Spinal cord (tissue), 10 donors: ENCODE data around the gene VPS54. TPM values are rescaled to one million over a fixed set of nuclear protein-coding genes. Genes with fewer than 3 reads are reported as not detected.

ENCODE experiments used
- DNase-seq, 6 donors: peaks; one replicate each; pipeline versions ENCODE4 v3.0.0 to v3.0.0-alpha.2; 2013 to 2015; ENCODE audit warnings: low spot score in 6 of 6, low read depth in 4 of 6
- H3K27ac ChIP-seq: one replicate; pipeline ENCODE4 v1.5.1; 2013; ENCODE audit warnings: low read depth, low read length, control low read depth
- H3K27me3 ChIP-seq: one replicate; pipeline ENCODE4 v1.6.1; 2013; ENCODE audit warnings: low read length; ENCODE audit not compliant: control insufficient read depth, insufficient read depth
- H3K36me3 ChIP-seq: one replicate; pipeline ENCODE4 v1.6.1; 2013; ENCODE audit warnings: low read length; ENCODE audit not compliant: control insufficient read depth, insufficient read depth
- H3K4me1 ChIP-seq: one replicate; pipeline ENCODE4 v1.6.1; 2013; ENCODE audit warnings: low read length; ENCODE audit not compliant: control insufficient read depth, insufficient read depth
- H3K4me3 ChIP-seq: one replicate; pipeline ENCODE4 v1.5.1; 2013; ENCODE audit warnings: low read depth, low read length, control low read depth
- H3K9me3 ChIP-seq: one replicate; pipeline ENCODE4 v1.6.1; 2013; ENCODE audit warnings: low read length; ENCODE audit not compliant: control insufficient read depth, insufficient read depth
- WGBS: methylation state at CpG from one replicate; pipeline ENCODE4 v1.1.5; 2013; ENCODE audit warnings: missing lambda C conversion rate; ENCODE audit not compliant: insufficient coverage; 5-methylcytosine and 5-hydroxymethylcytosine counted together
- polyA plus RNA-seq, 2 donors: library from polyadenylated mRNA; unstranded; fragments of 120-200 nt; gene quantifications; one replicate each; pipeline ENCODE4 v1.2.1, GENCODE V29; 2013; ENCODE audit not compliant: insufficient read length in 2 of 2
- total RNA-seq, 2 donors: library from RNA; depleted of rRNA in 1 of 2; stranded (reverse); fragments of 120-200 nt in 1 of 2; fragments of >200 nt in 1 of 2; gene quantifications; one replicate each; pipeline versions ENCODE4 v1.2.3 to v1.2.4, GENCODE V29; 2013 to 2014
- donor health status: healthy.

VPS54 gene
- total and polyA plus RNA-seq, 4 donors: 25.5 to 42.8 (median 30.1) TPM

DNA sequence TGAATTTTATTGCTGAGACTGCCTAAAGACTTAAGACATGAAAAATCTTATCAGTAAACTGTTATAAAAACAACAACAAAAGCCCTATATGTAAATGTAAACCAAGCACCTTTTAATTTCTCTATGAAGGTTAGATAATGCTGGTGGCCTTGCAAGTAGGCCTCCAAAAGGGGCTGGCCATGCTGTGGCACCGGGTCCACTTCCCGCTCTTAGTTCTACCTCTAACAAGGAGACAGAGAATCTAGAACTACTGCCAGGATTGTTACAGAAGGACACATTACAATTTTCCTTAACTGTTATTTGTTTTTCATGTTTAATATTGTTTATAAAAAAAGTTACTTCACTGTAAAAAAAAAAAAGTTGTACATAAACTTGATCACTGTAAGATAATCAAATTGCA lies 128.6 kb downstream of the VPS54 start:
- Histone ChIP-seq H3K36me3 (peaks cover 11% of the 10 kb centered on the region), H3K27me3 (no peaks in the 10 kb centered on the region), H3K4me1 (no peaks in the 10 kb centered on the region), H3K27ac (no peak overlapping the region), H3K9me3 (no peaks in the 10 kb centered on the region), H3K4me3 (no peak overlapping the region)
- no CpG with 5 or more reads among the region's 2 CpGs for WGBS
- no peak for DNase-seq

- DNase-seq: peak in 5 of 6 donors; percentile 19 to 87 (median 48)
- no peak overlapping the region for H3K27ac ChIP-seq
These were observed 130.5 kb downstream of the VPS54 start for GRCh38 chr2:63888490-63889402.

GRCh38 chr2:63888053-63888452 lies 131.2 kb downstream of the VPS54 start:
- Histone ChIP-seq H3K4me1 (no peaks in the 10 kb centered on the region), H3K9me3 (no peaks in the 10 kb centered on the region), H3K4me3 (no peak overlapping the region), H3K27ac (no peak overlapping the region), H3K36me3 (peaks cover 8% of the 10 kb centered on the region), H3K27me3 (no peaks in the 10 kb centered on the region)
- no peak for DNase-seq
- WGBS: 100% methylated on average over 1 of the region's 2 CpGs

More at GRCh38 chr2:63888490-63889402, 130.5 kb downstream of the VPS54 start:
- Histone ChIP-seq H3K4me3 (no peak overlapping the region), H3K4me1 (no peaks in the 10 kb centered on the region), H3K36me3 (peaks cover 8% of the 10 kb centered on the region), H3K27me3 (no peaks in the 10 kb centered on the region), H3K9me3 (no peaks in the 10 kb centered on the region)
- 97% methylated on average over 4 of the region's 6 CpGs for WGBS

- Histone ChIP-seq H3K27ac (no peak overlapping the region), H3K27me3 (no peaks in the 10 kb centered on the region), H3K36me3 (peaks cover 8% of the 10 kb centered on the region), H3K4me1 (no peaks in the 10 kb centered on the region), H3K4me3 (no peak overlapping the region), H3K9me3 (no peaks in the 10 kb centered on the region)
- 100% methylated on average over 2 of the region's 2 CpGs for WGBS
- DNase-seq: no peak
These were observed 132.8 kb downstream of the VPS54 start for GRCh38 chr2:63886445-63886844.

GRCh38 chr2:63882395-63883105 lies 136.7 kb downstream of the VPS54 start:
- H3K36me3 ChIP-seq: peaks cover 9% of the 10 kb centered on the region
- peaks cover 3% of the 10 kb centered on the region for H3K4me1 ChIP-seq
- no peaks in the 10 kb centered on the region for H3K9me3 ChIP-seq
- no peak overlapping the region for H3K27ac ChIP-seq
- no peak overlapping the region for H3K4me3 ChIP-seq
- 100% methylated on average over 1 of the region's 3 CpGs for WGBS
- no peak for DNase-seq
- no peaks in the 10 kb centered on the region for H3K27me3 ChIP-seq

- H3K27ac ChIP-seq: no peak overlapping the region
- no peaks in the 10 kb centered on the region for H3K9me3 ChIP-seq
- DNase-seq: peak in 1 of 6 donors; percentile 20
- peaks cover 5% of the 10 kb centered on the region for H3K36me3 ChIP-seq
- no peak overlapping the region for H3K4me3 ChIP-seq
- peaks cover 3% of the 10 kb centered on the region for H3K4me1 ChIP-seq
- WGBS: no CpG with 5 or more reads among the region's 2 CpGs
- no peaks in the 10 kb centered on the region for H3K27me3 ChIP-seq
These were observed 138.0 kb downstream of the VPS54 start for GRCh38 chr2:63881205-63881604.

DNA sequence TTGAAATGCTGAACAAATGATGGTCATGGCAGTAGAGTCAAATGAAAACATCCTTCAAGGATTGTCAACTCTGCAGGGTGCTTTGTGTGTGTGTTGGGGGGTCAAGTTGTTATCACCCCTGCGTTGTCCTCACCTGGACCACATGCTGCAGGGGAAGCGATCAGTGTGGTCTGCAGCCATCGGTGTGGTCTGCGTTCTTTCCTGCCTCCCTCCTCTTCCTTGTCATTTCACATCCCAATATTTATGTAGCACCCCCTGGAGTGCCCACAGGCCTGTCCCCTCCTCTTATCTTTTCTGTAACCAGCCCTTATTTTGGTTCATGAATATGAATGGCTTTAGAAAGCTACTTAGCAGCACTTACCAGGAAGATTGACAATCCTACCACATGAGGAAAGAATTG lies 138.6 kb downstream of the VPS54 start:
- no peak overlapping the region for H3K4me3 ChIP-seq
- H3K27ac ChIP-seq: no peak overlapping the region
- DNase-seq: no peak
- peaks cover 3% of the 10 kb centered on the region for H3K4me1 ChIP-seq
- no peaks in the 10 kb centered on the region for H3K9me3 ChIP-seq
- no peaks in the 10 kb centered on the region for H3K27me3 ChIP-seq
- WGBS: no CpG with 5 or more reads among the region's 4 CpGs
- H3K36me3 ChIP-seq: peaks cover 5% of the 10 kb centered on the region

DNA sequence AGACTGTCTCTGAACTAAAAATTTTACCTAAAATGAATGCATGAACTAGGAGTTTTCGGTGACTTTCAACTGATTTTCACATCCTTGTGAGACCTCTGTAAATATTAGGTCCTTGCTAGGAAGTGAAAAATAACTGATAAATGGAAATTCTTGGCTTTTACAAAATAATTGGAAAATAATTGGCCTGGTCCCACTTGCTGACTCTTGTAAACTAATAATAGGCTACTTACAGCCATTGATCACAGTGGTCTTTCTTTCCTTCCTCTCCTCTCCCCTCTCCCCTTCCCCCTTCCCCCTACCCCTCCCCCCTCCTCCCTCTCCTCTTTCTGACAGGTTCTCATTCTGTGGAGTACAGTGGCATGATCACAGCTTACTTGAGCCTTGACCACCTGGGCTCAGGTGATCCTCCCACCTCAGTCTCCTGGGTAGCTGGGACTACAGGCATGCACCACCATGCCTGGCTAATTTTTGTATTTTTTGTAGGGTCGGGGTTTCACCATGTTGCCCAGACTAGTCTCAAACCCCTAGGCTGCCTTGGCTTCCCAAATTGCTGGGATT lies 139.3 kb downstream of the VPS54 start:
- Histone ChIP-seq H3K27me3 (no peaks in the 10 kb centered on the region), H3K36me3 (peaks cover 5% of the 10 kb centered on the region), H3K9me3 (no peaks in the 10 kb centered on the region), H3K27ac (no peak overlapping the region), H3K4me1 (peaks cover 5% of the 10 kb centered on the region), H3K4me3 (no peak overlapping the region)
- no peak for DNase-seq
- WGBS: 80% methylated on average over 1 of the region's 2 CpGs

GRCh38 chr2:63878486-63878885 lies 140.7 kb downstream of the VPS54 start:
- Histone ChIP-seq H3K4me1 (peaks cover 5% of the 10 kb centered on the region), H3K9me3 (no peaks in the 10 kb centered on the region), H3K36me3 (peaks cover 5% of the 10 kb centered on the region), H3K4me3 (no peak overlapping the region), H3K27me3 (no peaks in the 10 kb centered on the region), H3K27ac (no peak overlapping the region)
- no peak for DNase-seq
- WGBS: no CpG with 5 or more reads among the region's 1 CpG
